ENCODE results near the gene RHOA. TPM values are rescaled to one million over a fixed set of nuclear protein-coding genes. Genes with fewer than 3 reads are reported as not detected.
A peak's percentile ranks its signal among the peaks of the same experiment; 100 is the strongest.

RHOA gene
- total and polyA plus RNA-seq, 2 of the 13 experiments (the other 11 are each of a cell fraction or from before 2014, with no cell fraction given): 131 to 177 TPM

- in situ Hi-C loops (cut with HindIII; ENCODE audit: extremely low pct_ligation_motif_present, low pct_unique_long_range_greater_than_20kb): loop anchor here (25.0 kb wide), 1 partner anchor 95 kb away; the partner anchor contains the start of gene NICN1
- H3K27me3 ChIP-seq (ENCODE audit: control insufficient read depth in 1 of 2, insufficient read depth in 2 of 2, low read length in 2 of 2): no peaks in the 10 kb centered on the region
- H3K79me2 ChIP-seq (ENCODE audit: insufficient read depth, low read length): peaks cover 17% of the 10 kb centered on the region
- no peak overlapping the region for H2AFZ ChIP-seq (ENCODE audit: low read length)
- WGBS (ENCODE audit: low lambda C conversion rate): 92% methylated on average over 6 of the region's 6 CpGs
- no peak for DNase-seq (ENCODE audit: low spot score)
- TF ChIP-seq TFDP2 (CRISPR knock-in tag; IDR thresholded peaks at IDR 0.05) (no peak), SYNCRIP (IDR thresholded peaks at IDR 0.05; ENCODE audit: insufficient read depth, low read depth, low read length) (no peak), MLX (CRISPR knock-in tag; IDR thresholded peaks at IDR 0.05) (no peak), ZFP36L2 (CRISPR knock-in tag; IDR thresholded peaks at IDR 0.05) (no peak), CSRNP1 (CRISPR knock-in tag; IDR thresholded peaks at IDR 0.05) (no peak), RORA (CRISPR knock-in tag; IDR thresholded peaks at IDR 0.05) (no peak), NR0B2 (CRISPR knock-in tag; IDR thresholded peaks at IDR 0.05) (no peak), CBX2 (IDR thresholded peaks at IDR 0.05; ENCODE audit: low read depth, low read length) (no peak), CBX2 (CRISPR knock-in tag; IDR thresholded peaks at IDR 0.05; ENCODE audit: low read depth) (no peak), ZNF549 (CRISPR knock-in tag; IDR thresholded peaks at IDR 0.05) (no peak), MED13 (CRISPR knock-in tag; IDR thresholded peaks at IDR 0.05) (no peak), EED (CRISPR knock-in tag; IDR thresholded peaks at IDR 0.05) (no peak), CEBPB (IDR thresholded peaks at IDR 0.05; ENCODE audit: borderline replicate concordance, low read depth, low read length) (no peak), ZFX (CRISPR knock-in tag; IDR thresholded peaks at IDR 0.05; ENCODE audit: low read depth) (no peak), TAF15 (IDR thresholded peaks at IDR 0.05; ENCODE audit: low read depth, low read length, poor library complexity, severe bottlenecking) (no peak), ZNF225 (CRISPR knock-in tag; IDR thresholded peaks at IDR 0.05) (no peak), TGIF2 (CRISPR knock-in tag; IDR thresholded peaks at IDR 0.05) (no peak), PHF20 (CRISPR knock-in tag; IDR thresholded peaks at IDR 0.05) (no peak), ATF7 (IDR thresholded peaks at IDR 0.05) (no peak), ATF7 (CRISPR knock-in tag; IDR thresholded peaks at IDR 0.05) (no peak)
- no peak overlapping the region for H3K4me3 ChIP-seq (replicated peaks in 1 of 3; ENCODE audit: insufficient read depth in 1 of 3, low read depth in 2 of 3, low read length in 3 of 3)
- H4K20me1 ChIP-seq (ENCODE audit: insufficient read depth, low read length): no peaks in the 10 kb centered on the region
- no peaks in the 10 kb centered on the region for H3K36me3 ChIP-seq (replicated peaks in 1 of 2; ENCODE audit: control insufficient read depth in 1 of 2, insufficient read depth in 2 of 2, low read length in 2 of 2)
- intact Hi-C loops (cut with micrococcal nuclease; ENCODE audit: unreplicated experiment): no loop called here
- ATAC-seq: no peak
- no peak overlapping the region for H3K9ac ChIP-seq (ENCODE audit: insufficient read depth, low read depth, low read length)
- POLR2A ChIA-PET: interaction anchor here (0.6 to 0.9 kb wide), 3 partner anchors 17 to 171 kb away, joined by 3 read pairs; partner anchors contain the start of gene KLHDC8B
- H3K9me3 ChIP-seq (ENCODE audit: low read length): no peaks in the 10 kb centered on the region
- FAIRE-seq: no peak
- peak overlapping the region; percentile 40 for H3K27ac ChIP-seq (ENCODE audit: extremely low read length, insufficient read depth, low read length)
- H3K4me2 ChIP-seq (ENCODE audit: low read depth, low read length): 0 out of 2 replicates have a peak overlapping the region, but pooled peaks have one; percentile 6
- CTCF ChIA-PET (ENCODE audit: low intra/inter-chr PET ratio, low total read pairs): no interaction called here
- H3K4me1 ChIP-seq (ENCODE audit: insufficient read depth, low read length): peaks cover 62% of the 10 kb centered on the region
- no TSS peak for BruUV-seq (replicated peaks)
Observed at GRCh38 chr3:49341996-49342395, 69.8 kb downstream of the RHOA start.
